ENCODE data around the gene WWTR1. TPM values are rescaled to one million over a fixed set of nuclear protein-coding genes. Genes with fewer than 3 reads are reported as not detected.

Gene WWTR1
- total and polyA plus RNA-seq, 2 experiments from 2014 or later: 25.1 to 26.2 TPM

- TF ChIP-seq STAT1 (IDR thresholded peaks at IDR 0.05; ENCODE audit: unreplicated experiment) (no peak), JUNB (IDR thresholded peaks at IDR 0.05; ENCODE audit: unreplicated experiment) (no peak), ZNF114 (CRISPR knock-in tag; IDR thresholded peaks at IDR 0.05) (no peak), NANOG (IDR thresholded peaks at IDR 0.05; ENCODE audit: borderline replicate concordance) (no peak), CREB1 (CRISPR knock-in tag; IDR thresholded peaks at IDR 0.05; ENCODE audit: low read depth) (no peak)
- TF ChIP-seq, protein P1, sequence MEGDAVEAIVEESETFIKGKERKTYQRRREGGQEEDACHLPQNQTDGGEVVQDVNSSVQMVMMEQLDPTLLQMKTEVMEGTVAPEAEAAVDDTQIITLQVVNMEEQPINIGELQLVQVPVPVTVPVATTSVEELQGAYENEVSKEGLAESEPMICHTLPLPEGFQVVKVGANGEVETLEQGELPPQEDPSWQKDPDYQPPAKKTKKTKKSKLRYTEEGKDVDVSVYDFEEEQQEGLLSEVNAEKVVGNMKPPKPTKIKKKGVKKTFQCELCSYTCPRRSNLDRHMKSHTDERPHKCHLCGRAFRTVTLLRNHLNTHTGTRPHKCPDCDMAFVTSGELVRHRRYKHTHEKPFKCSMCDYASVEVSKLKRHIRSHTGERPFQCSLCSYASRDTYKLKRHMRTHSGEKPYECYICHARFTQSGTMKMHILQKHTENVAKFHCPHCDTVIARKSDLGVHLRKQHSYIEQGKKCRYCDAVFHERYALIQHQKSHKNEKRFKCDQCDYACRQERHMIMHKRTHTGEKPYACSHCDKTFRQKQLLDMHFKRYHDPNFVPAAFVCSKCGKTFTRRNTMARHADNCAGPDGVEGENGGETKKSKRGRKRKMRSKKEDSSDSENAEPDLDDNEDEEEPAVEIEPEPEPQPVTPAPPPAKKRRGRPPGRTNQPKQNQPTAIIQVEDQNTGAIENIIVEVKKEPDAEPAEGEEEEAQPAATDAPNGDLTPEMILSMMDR (conservative IDR thresholded peaks at IDR 0.05; ENCODE audit: low read depth in 2 of 2): no peak
Measured at GRCh38 chr3:149497966-149498670, 159.7 kb downstream of the WWTR1 start (continued).

- peaks cover 6% of the 10 kb centered on the region; the same call in 1 of the 2 replicates for H3K9me2 ChIP-seq (ENCODE audit: insufficient read depth)
- ATAC-seq (no peak), DNase-seq (ENCODE audit: low spot score) (no peak)
- no peaks in the 10 kb centered on the region for H3K36me3 Mint-ChIP-seq (ENCODE audit: low read depth)
- H3K4me3 Mint-ChIP-seq: no peak overlapping the region
- no peaks in the 10 kb centered on the region for H4K20me1 ChIP-seq (replicated peaks; ENCODE audit: insufficient read depth)
- no peak overlapping the region for H2AFZ ChIP-seq
- H3K27ac Mint-ChIP-seq: no peak overlapping the region
- no peaks in the 10 kb centered on the region for H3K27me3 Mint-ChIP-seq (ENCODE audit: insufficient read depth, low read depth, poor library complexity)
- H3K4me1 Mint-ChIP-seq: peaks cover 11% of the 10 kb centered on the region
- H3K4me2 ChIP-seq: no peak overlapping the region
- no peaks in the 10 kb centered on the region for H3K9me3 Mint-ChIP-seq
- no peaks in the 10 kb centered on the region for H3K79me2 ChIP-seq (replicated peaks; ENCODE audit: insufficient read depth)
- H3K27me3 ChIP-seq (ENCODE audit: insufficient read depth): no peaks in the 10 kb centered on the region
- H3K27ac ChIP-seq (ENCODE audit: low read depth): no peak overlapping the region
- H3K36me3 ChIP-seq (ENCODE audit: insufficient read depth): no peaks in the 10 kb centered on the region
- no peak overlapping the region for H3K4me3 ChIP-seq
- H3K4me1 ChIP-seq (ENCODE audit: insufficient read depth): no peaks in the 10 kb centered on the region
- no peaks in the 10 kb centered on the region for H3F3A ChIP-seq (replicated peaks; ENCODE audit: low read depth)
- TF ChIP-seq POLR2AphosphoS5 (IDR thresholded peaks at IDR 0.05; ENCODE audit: low read depth): no peak
- no peak for TF ChIP-seq EZH2phosphoT487 (IDR thresholded peaks at IDR 0.05; ENCODE audit: unreplicated experiment)
- no peak for TF ChIP-seq STAT1 (IDR thresholded peaks at IDR 0.05; ENCODE audit: unreplicated experiment)
- TF ChIP-seq REST (IDR thresholded peaks at IDR 0.05; ENCODE audit: unreplicated experiment): no peak
- TF ChIP-seq ZNF462 (CRISPR knock-in tag; IDR thresholded peaks at IDR 0.05): no peak
- TF ChIP-seq ZNF114 (CRISPR knock-in tag; IDR thresholded peaks at IDR 0.05): no peak
- TF ChIP-seq CREB1 (CRISPR knock-in tag; IDR thresholded peaks at IDR 0.05; ENCODE audit: low read depth): no peak
- no peak for TF ChIP-seq JUNB (IDR thresholded peaks at IDR 0.05; ENCODE audit: unreplicated experiment)
- TF ChIP-seq NANOG (IDR thresholded peaks at IDR 0.05; ENCODE audit: borderline replicate concordance): no peak
- no peak for TF ChIP-seq ZNF331 (CRISPR knock-in tag; IDR thresholded peaks at IDR 0.05; ENCODE audit: low read depth)
Measured at GRCh38 chr3:149496891-149497290, 160.9 kb downstream of the WWTR1 start.

All from GM23338 (cell line).